K562 (cell line): ENCODE results near the gene ZFP64. TPM values are rescaled to one million over a fixed set of nuclear protein-coding genes. Genes with fewer than 3 reads are reported as not detected.

Source experiments
- ATAC-seq: fragments of 200-7000 bp; cut with Tn5 transposase; 3 replicates; pipeline ENCODE4 v1.9.1; 2020; ENCODE audit warnings: moderate library complexity
- BruUV-seq: library from RNA; stranded (reverse); fragments of 400-500 nt; replicated peaks from 2 replicates; lab custom pipeline; 2021; lab: Mats Ljungman, UMichigan
- CTCF ChIA-PET: fragments of 300-600 bp; formaldehyde crosslinking; extraction: SDS; loops from one replicate; lab custom pipeline; 2021; ENCODE audit warnings: low intra/inter-chr PET ratio; lab: Yijun Ruan, JAX
- POLR2A ChIA-PET: fragments of 300-600, 350-650 bp; sonication (Branson Sonifier 250); formaldehyde crosslinking; extraction: SDS; loops from one replicate; lab custom pipeline; 2021; ENCODE audit warnings: antibody characterized with exemption, inconsistent platforms; lab: Yijun Ruan, JAX
- DNase-seq, 4 experiments: peaks; one replicate each; pipeline versions ENCODE4 v3.0.0 to v3.0.0-alpha.2; 2011 to 2018; ENCODE audit warnings: low spot score in 3 of 4, mixed read lengths in 3 of 4; ENCODE audit errors: extremely low read depth in 1 of 4
- FAIRE-seq: peaks from 2 replicates; lab custom pipeline; 2011; peaks lifted over from hg19 to GRCh38; lab: Jason Lieb, UNC
- H2AFZ ChIP-seq: 2 replicates; pipeline ENCODE4 v1.6.0; 2011; ENCODE audit warnings: low read depth, low read length, control low read depth, inconsistent platforms
- H3K27ac ChIP-seq: fragments of 200-600 bp; 3 replicates; pipeline ENCODE4 v1.8.0; 2011; ENCODE audit warnings: low read depth, mild to moderate bottlenecking, control low read depth, inconsistent platforms, low read length, moderate library complexity, mixed read lengths; ENCODE audit errors: extremely low read depth
- H3K27me3 ChIP-seq, 2 experiments: fragments of 300-600 bp in 1 of 2; 2 replicates in 1 of 2; 3 replicates in 1 of 2; pipeline versions ENCODE4 v1.6.0 to v1.8.0; 2011; ENCODE audit warnings: inconsistent platforms in 2 of 2, low read length in 2 of 2, mild to moderate bottlenecking in 1 of 2, mixed read lengths in 1 of 2, moderate library complexity in 1 of 2; ENCODE audit not compliant: control insufficient read depth in 2 of 2, insufficient read depth in 2 of 2
- H3K36me3 ChIP-seq: fragments of 300-600 bp; 3 replicates; pipeline ENCODE4 v1.8.0; 2011; ENCODE audit warnings: mild to moderate bottlenecking, low read length, inconsistent platforms; ENCODE audit not compliant: control insufficient read depth, insufficient read depth
- H3K4me1 ChIP-seq, 2 experiments: fragments of 200-600 bp in 1 of 2; replicated peaks in 1 of 2; 2 replicates in 1 of 2; 3 replicates in 1 of 2; pipeline versions ENCODE4 v1.5.1 to v1.8.0; 2011; ENCODE audit warnings: inconsistent platforms in 2 of 2, low read length in 2 of 2, mild to moderate bottlenecking in 1 of 2, mixed read lengths in 1 of 2, moderate library complexity in 1 of 2; ENCODE audit not compliant: control insufficient read depth in 2 of 2, insufficient read depth in 2 of 2
- H3K4me2 ChIP-seq: 2 replicates; pipeline ENCODE4 v1.6.1; 2011; ENCODE audit warnings: low read length, control low read depth, inconsistent platforms, mixed read lengths; ENCODE audit not compliant: insufficient read depth
- H3K4me3 ChIP-seq: fragments of 200-600 bp; sonication (generic), shearing (Covaris generic); 2 replicates; pipeline ENCODE4 v1.5.1; 2016; ENCODE audit warnings: control low read depth, inconsistent platforms
- H3K79me2 ChIP-seq: fragments of 200-600 bp; 3 replicates; pipeline ENCODE4 v1.8.0; 2011; ENCODE audit warnings: low read length, inconsistent platforms; ENCODE audit not compliant: control insufficient read depth, insufficient read depth
- H3K9ac ChIP-seq, 2 experiments: 2 replicates each; pipeline versions ENCODE4 v1.6.0 to v1.6.1; 2011; ENCODE audit warnings: low read depth in 2 of 2, low read length in 2 of 2, control low read depth in 1 of 2, inconsistent platforms in 1 of 2, mild to moderate bottlenecking in 1 of 2, mixed read lengths in 1 of 2; ENCODE audit not compliant: insufficient read depth in 1 of 2
- H3K9me1 ChIP-seq: one replicate; pipeline ENCODE4 v1.6.0; 2011; ENCODE audit warnings: inconsistent platforms, mild to moderate bottlenecking, low read length, moderate library complexity; ENCODE audit not compliant: control insufficient read depth, insufficient read depth
- H3K9me3 ChIP-seq: replicated peaks from 2 replicates; pipeline ENCODE4 v1.5.1; 2011; ENCODE audit warnings: low read depth, low read length, inconsistent platforms; ENCODE audit not compliant: control insufficient read depth, insufficient read depth
- H4K20me1 ChIP-seq: replicated peaks from 2 replicates; pipeline ENCODE4 v1.6.1; 2011; ENCODE audit warnings: low read length, inconsistent platforms, mixed read lengths; ENCODE audit not compliant: control insufficient read depth, insufficient read depth
- CXXC5 ChIP-seq: fragments of 250-450 bp; sonication (Bioruptor Pico); IDR thresholded peaks from 2 replicates; pipeline ENCODE4 v1.8.0; 2022; ENCODE audit warnings: inconsistent platforms, mild to moderate bottlenecking, moderate library complexity
- HOMEZ ChIP-seq: fragments of 250-450 bp; sonication (Bioruptor Pico); IDR thresholded peaks from 2 replicates; pipeline ENCODE4 v1.4.0; 2020; ENCODE audit warnings: mild to moderate bottlenecking, moderate library complexity
- PPARD ChIP-seq: fragments of 250-450 bp; sonication (Bioruptor Pico); IDR thresholded peaks from 2 replicates; pipeline ENCODE4 v1.8.0; 2022; ENCODE audit warnings: inconsistent platforms, mild to moderate bottlenecking, moderate library complexity
- TCFL5 ChIP-seq: fragments of 250-450 bp; sonication (Bioruptor Pico); conservative IDR thresholded peaks from 2 replicates; pipeline ENCODE4 v1.6.1; 2021; ENCODE audit warnings: mild to moderate bottlenecking, moderate library complexity, matching md5 sums
- TGIF2 ChIP-seq: sonication (generic); formaldehyde crosslinking; IDR thresholded peaks from 2 replicates; pipeline ENCODE4 v1.8.1; 2022; ENCODE audit warnings: mild to moderate bottlenecking, missing genetic modification reagents, moderate library complexity
- ZNF134 ChIP-seq: fragments of 250-450 bp; sonication (Bioruptor Pico); conservative IDR thresholded peaks from 2 replicates; pipeline ENCODE4 v1.4.0; 2020
- ZNF23 ChIP-seq: fragments of 250-450 bp; sonication (Bioruptor Pico); IDR thresholded peaks from 2 replicates; pipeline ENCODE4 v1.4.0; 2020; ENCODE audit warnings: mild to moderate bottlenecking
- ZNF3 ChIP-seq: fragments of 250-450 bp; sonication (Bioruptor Pico); IDR thresholded peaks from 2 replicates; pipeline ENCODE4 v1.5.0; 2021; ENCODE audit warnings: mild to moderate bottlenecking, moderate library complexity
- ZNF407 ChIP-seq: fragments of 450-650 bp; IDR thresholded peaks from 2 replicates; pipeline ENCODE4 v1.6.1; 2016; ENCODE audit warnings: low read depth
- ZNF764 ChIP-seq: fragments of 250-450 bp; sonication (Bioruptor Pico); IDR thresholded peaks from 2 replicates; pipeline ENCODE4 v1.4.0; 2020; ENCODE audit warnings: low read depth, mild to moderate bottlenecking, moderate library complexity
- whole genome bisulfite sequencing: fragments of 100-300 bp; shearing (Covaris generic); methylation state at CpG from one replicate; pipeline ENCODE4 v1.1.6; 2016; ENCODE audit warnings: low coverage, mixed read lengths; ENCODE audit not compliant: insufficient coverage; ENCODE audit errors: missing lambda C conversion rate; 5-methylcytosine and 5-hydroxymethylcytosine counted together
- in situ Hi-C: fragments of 300-500 bp; cut with MboI; formaldehyde crosslinking; loops from 4 replicates; pipeline ENCODE4 v1.15.0; 2018; ENCODE audit warnings: inconsistent platforms, mixed read lengths
- intact Hi-C: fragments of 100-400 bp; cut with micrococcal nuclease; formaldehyde crosslinking; loops from 2 replicates; pipeline ENCODE4 v1.14.2; 2022
- polyA plus RNA-seq, 8 experiments: library from polyadenylated mRNA; depleted of rRNA in 4 of 8; stranded (reverse) in 5 of 8; unstranded in 3 of 8; fragments of >200 nt; fragmentation: Nextera tagmentation in 2 of 8; fragmentation: Illumina TruSeq in 1 of 8; extraction: Ambion mirVana in 2 of 8; extraction: Trizol in 1 of 8; gene quantifications; 2 replicates each; pipeline versions ENCODE4 v1.2.1 to v1.2.3, GENCODE V29; 2011 to 2014; ENCODE audit warnings: inconsistent platforms in 1 of 8, missing spikeins in 1 of 8
- total RNA-seq, 7 experiments: library from RNA; depleted of rRNA in 6 of 7; stranded (reverse); fragments of >200 nt in 6 of 7; fragmentation: Illumina TruSeq in 2 of 7; extraction: Trizol in 2 of 7; gene quantifications; 2 replicates each; pipeline versions ENCODE4 v1.2.1 to v1.2.3, GENCODE V29; 2011 to 2021; ENCODE audit warnings: low replicate concordance in 1 of 7

Gene ZFP64
- total and polyA plus RNA-seq, 9 of the 15 experiments (the other 6 are each of a cell fraction or from before 2014, with no cell fraction given): 1.4 to 13.4 (median 7.0) TPM

GRCh38 chr20:52178691-52179090, 12.9 kb downstream of the ZFP64 start:
- 50% methylated on average over 3 of the region's 3 CpGs for WGBS
- Histone ChIP-seq H3K4me2 (no peak overlapping the region), H3K4me1 (no peaks in the 10 kb centered on the region), H3K9me1 (no peaks in the 10 kb centered on the region), H2AFZ (no peak overlapping the region)
- ATAC-seq (no peak), FAIRE-seq (no peak)
- no peak for TF ChIP-seq HOMEZ (CRISPR knock-in tag)
- no peak for TF ChIP-seq TGIF2 (CRISPR knock-in tag)
- no peak for TF ChIP-seq ZNF3 (CRISPR knock-in tag)
- no peak for TF ChIP-seq PPARD (CRISPR knock-in tag)
- TF ChIP-seq ZNF764 (CRISPR knock-in tag): no peak
- no peak for TF ChIP-seq CXXC5 (CRISPR knock-in tag)
- no peak for TF ChIP-seq ZNF134 (CRISPR knock-in tag)
- no peak for TF ChIP-seq ZNF23
- no peak for TF ChIP-seq ZNF407
- TF ChIP-seq TCFL5 (CRISPR knock-in tag): no peak
- TF ChIP-seq, all 486 proteins: peak for 0
- ChIA-PET POLR2A (no interaction called here), CTCF (no interaction called here)
- Histone ChIP-seq H3K27ac (no peak overlapping the region), H3K9me3 (0 out of 2 replicates have a peak, but pooled peaks cover 2% of the 10 kb centered on the region), H3K79me2 (no peaks in the 10 kb centered on the region), H3K27me3 (no peaks in the 10 kb centered on the region), H3K36me3 (peaks cover 17% of the 10 kb centered on the region; the same call in 1 of the 3 replicates), H3K9ac (no peak overlapping the region), H3K4me3 (no peak overlapping the region), H4K20me1 (no peaks in the 10 kb centered on the region)
- no peak for DNase-seq
- no TSS peak for BruUV-seq
- intact Hi-C loops: no loop called here
- in situ Hi-C loops: no loop called here
